Suprapubic skin (tissue), 3 donors: ENCODE data around the gene PIP4K2B.

Source experiments
- CTCF ChIP-seq, 2 donors: fragments of 200-600 bp in 1 of 2; fragments of 450-650 bp in 1 of 2; sonication (generic) in 1 of 2; IDR thresholded peaks; one replicate each; pipeline ENCODE4 v1.5.1; 2016 to 2019; ENCODE audit warnings: antibody characterized with exemption in 2 of 2, mild to moderate bottlenecking in 1 of 2, moderate library complexity in 1 of 2
- POLR2AphosphoS5 ChIP-seq, 3 donors: sonication (generic); formaldehyde crosslinking; IDR thresholded peaks; one replicate each; pipeline ENCODE4 v1.6.1; 2017; ENCODE audit warnings: antibody characterized with exemption in 3 of 3

GRCh38 chr17:38745545-38745944, 53.8 kb downstream of the PIP4K2B start:
- TF ChIP-seq POLR2AphosphoS5 (IDR thresholded peaks at IDR 0.05), result no peak
- no peak for TF ChIP-seq CTCF (IDR thresholded peaks at IDR 0.05)
